Caco-2 (cell line): ENCODE measurements around the gene MRTFA. TPM values are rescaled to one million over a fixed set of nuclear protein-coding genes. Genes with fewer than 3 reads are reported as not detected.

Experiments used
- BruUV-seq: library from RNA; stranded (reverse); fragments of 400-500 nt; replicated peaks from 2 replicates; lab custom pipeline; 2021; lab: Mats Ljungman, UMichigan
- CTCF ChIA-PET: fragments of 300-600 bp; sonication (Branson Sonifier 250); formaldehyde crosslinking; loops from one replicate; lab custom pipeline; 2022; ENCODE audit warnings: antibody characterized with exemption; lab: Charles Lee
- POLR2A ChIA-PET: fragments of 300-600 bp; sonication (Branson Sonifier 250); formaldehyde crosslinking; loops from one replicate; lab custom pipeline; 2022; ENCODE audit warnings: antibody characterized with exemption; lab: Charles Lee
- DNase-seq, 2 experiments: peaks; one replicate each; pipeline versions ENCODE4 v3.0.0 to v3.0.0-alpha.2; 2020 to 2022
- H3K27me3 ChIP-seq: replicated peaks from 2 replicates; pipeline ENCODE4 v1.6.0; 2011; ENCODE audit warnings: low read length; ENCODE audit not compliant: control insufficient read depth, insufficient read depth
- H3K36me3 ChIP-seq: 2 replicates; pipeline ENCODE4 v1.5.1; 2011; ENCODE audit warnings: low read length; ENCODE audit not compliant: control insufficient read depth, insufficient read depth
- H3K4me1 ChIP-seq: fragments of 250-450 bp; sonication (Bioruptor Pico); 2 replicates; pipeline ENCODE4 v1.5.1; 2020; ENCODE audit warnings: mild to moderate bottlenecking
- H3K4me3 ChIP-seq: 2 replicates; pipeline ENCODE4 v1.5.1; 2011; ENCODE audit warnings: low read depth, mild to moderate bottlenecking, control low read depth, low read length
- H3K9me3 ChIP-seq: fragments of 250-450 bp; sonication (Bioruptor Pico); 2 replicates; pipeline ENCODE4 v1.5.1; 2020; ENCODE audit warnings: mild to moderate bottlenecking, moderate library complexity
- H3K27ac Mint-ChIP-seq: one replicate; pipeline ENCODE4 v1.8.0; 2022; ENCODE audit warnings: mixed read lengths; ENCODE audit not compliant: unreplicated experiment
- H3K27me3 Mint-ChIP-seq: one replicate; pipeline ENCODE4 v1.8.0; 2022; ENCODE audit warnings: mixed read lengths; ENCODE audit not compliant: insufficient read depth, unreplicated experiment
- H3K36me3 Mint-ChIP-seq: one replicate; pipeline ENCODE4 v1.8.0; 2022; ENCODE audit warnings: mild to moderate bottlenecking, mixed read lengths; ENCODE audit not compliant: insufficient read depth, unreplicated experiment
- H3K4me1 Mint-ChIP-seq: one replicate; pipeline ENCODE4 v1.8.0; 2022; ENCODE audit warnings: low read depth, mixed read lengths; ENCODE audit not compliant: unreplicated experiment
- H3K4me3 Mint-ChIP-seq: one replicate; pipeline ENCODE4 v1.8.0; 2022; ENCODE audit warnings: mild to moderate bottlenecking, moderate library complexity, mixed read lengths; ENCODE audit not compliant: unreplicated experiment
- H3K9me3 Mint-ChIP-seq: one replicate; pipeline ENCODE4 v1.8.0; 2022; ENCODE audit warnings: mixed read lengths; ENCODE audit not compliant: unreplicated experiment
- intact Hi-C: fragments of 100-400 bp; cut with micrococcal nuclease; formaldehyde crosslinking; loops from one replicate; pipeline ENCODE4 v1.10.0; 2022; ENCODE audit not compliant: unreplicated experiment
- total RNA-seq: library from RNA; stranded (reverse); gene quantifications from 2 replicates; pipeline ENCODE4 v1.2.3, GENCODE V29; 2022
- TF ChIP-seq, protein P1 (sequence below), 2 experiments: fragments of 200-600 bp in 1 of 2; IDR thresholded peaks; 1 replicate in 1 of 2; 2 replicates in 1 of 2; pipeline versions ENCODE4 v1.5.1 to v1.8.0; 2011 to 2022; ENCODE audit warnings: antibody characterized with exemption in 1 of 2, control low read depth in 1 of 2, inconsistent platforms in 1 of 2, low read depth in 1 of 2, low read length in 1 of 2, mild to moderate bottlenecking in 1 of 2, moderate library complexity in 1 of 2; ENCODE audit not compliant: insufficient read depth in 1 of 2, severe bottlenecking in 1 of 2, unreplicated experiment in 1 of 2

The MRTFA gene
- total RNA-seq, 1 experiment from 2014 or later = 38.7 TPM

DNA sequence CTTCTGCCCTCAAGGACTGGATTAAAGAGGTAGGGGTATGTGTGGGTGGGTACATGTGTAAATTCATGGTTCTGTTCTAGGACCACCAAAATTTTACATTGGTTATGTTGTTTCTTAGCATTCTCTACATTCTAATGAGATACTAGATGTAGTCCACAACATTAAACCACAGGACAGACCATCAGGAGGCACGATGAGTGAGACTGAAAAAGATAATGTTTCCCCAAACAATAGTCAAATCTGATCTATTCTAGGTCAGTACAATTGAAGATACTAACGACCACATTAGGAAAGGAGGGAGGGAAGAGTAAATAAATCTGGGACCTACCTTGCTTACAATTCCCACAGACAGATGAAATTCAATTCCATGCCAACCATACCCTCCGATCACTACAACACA, 42.2 kb downstream of the MRTFA start:
- H3K36me3 Mint-ChIP-seq = peaks cover 10% of the 10 kb centered on the region
- H3K27me3 Mint-ChIP-seq = no peaks in the 10 kb centered on the region
- BruUV-seq = no TSS peak
- H3K4me1 Mint-ChIP-seq = peaks cover 41% of the 10 kb centered on the region
- DNase-seq = no peak
- Histone ChIP-seq H3K27me3 (no peaks in the 10 kb centered on the region), H3K4me1 (peaks cover 34% of the 10 kb centered on the region), H3K9me3 (no peaks in the 10 kb centered on the region), H3K36me3 (no peaks in the 10 kb centered on the region), H3K4me3 (no peak overlapping the region)
- no peak overlapping the region for H3K4me3 Mint-ChIP-seq
- TF ChIP-seq, protein P1, sequence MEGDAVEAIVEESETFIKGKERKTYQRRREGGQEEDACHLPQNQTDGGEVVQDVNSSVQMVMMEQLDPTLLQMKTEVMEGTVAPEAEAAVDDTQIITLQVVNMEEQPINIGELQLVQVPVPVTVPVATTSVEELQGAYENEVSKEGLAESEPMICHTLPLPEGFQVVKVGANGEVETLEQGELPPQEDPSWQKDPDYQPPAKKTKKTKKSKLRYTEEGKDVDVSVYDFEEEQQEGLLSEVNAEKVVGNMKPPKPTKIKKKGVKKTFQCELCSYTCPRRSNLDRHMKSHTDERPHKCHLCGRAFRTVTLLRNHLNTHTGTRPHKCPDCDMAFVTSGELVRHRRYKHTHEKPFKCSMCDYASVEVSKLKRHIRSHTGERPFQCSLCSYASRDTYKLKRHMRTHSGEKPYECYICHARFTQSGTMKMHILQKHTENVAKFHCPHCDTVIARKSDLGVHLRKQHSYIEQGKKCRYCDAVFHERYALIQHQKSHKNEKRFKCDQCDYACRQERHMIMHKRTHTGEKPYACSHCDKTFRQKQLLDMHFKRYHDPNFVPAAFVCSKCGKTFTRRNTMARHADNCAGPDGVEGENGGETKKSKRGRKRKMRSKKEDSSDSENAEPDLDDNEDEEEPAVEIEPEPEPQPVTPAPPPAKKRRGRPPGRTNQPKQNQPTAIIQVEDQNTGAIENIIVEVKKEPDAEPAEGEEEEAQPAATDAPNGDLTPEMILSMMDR (IDR thresholded peaks at IDR 0.05; ENCODE audit: insufficient read depth in 1 of 2, low read depth in 1 of 2, low read length in 1 of 2, severe bottlenecking in 1 of 2, unreplicated experiment in 1 of 2) = no peak
- H3K9me3 Mint-ChIP-seq = no peaks in the 10 kb centered on the region
- CTCF ChIA-PET = no interaction called here
- POLR2A ChIA-PET = no interaction called here
- intact Hi-C loops = no loop called here
- H3K27ac Mint-ChIP-seq = no peak overlapping the region

DNA sequence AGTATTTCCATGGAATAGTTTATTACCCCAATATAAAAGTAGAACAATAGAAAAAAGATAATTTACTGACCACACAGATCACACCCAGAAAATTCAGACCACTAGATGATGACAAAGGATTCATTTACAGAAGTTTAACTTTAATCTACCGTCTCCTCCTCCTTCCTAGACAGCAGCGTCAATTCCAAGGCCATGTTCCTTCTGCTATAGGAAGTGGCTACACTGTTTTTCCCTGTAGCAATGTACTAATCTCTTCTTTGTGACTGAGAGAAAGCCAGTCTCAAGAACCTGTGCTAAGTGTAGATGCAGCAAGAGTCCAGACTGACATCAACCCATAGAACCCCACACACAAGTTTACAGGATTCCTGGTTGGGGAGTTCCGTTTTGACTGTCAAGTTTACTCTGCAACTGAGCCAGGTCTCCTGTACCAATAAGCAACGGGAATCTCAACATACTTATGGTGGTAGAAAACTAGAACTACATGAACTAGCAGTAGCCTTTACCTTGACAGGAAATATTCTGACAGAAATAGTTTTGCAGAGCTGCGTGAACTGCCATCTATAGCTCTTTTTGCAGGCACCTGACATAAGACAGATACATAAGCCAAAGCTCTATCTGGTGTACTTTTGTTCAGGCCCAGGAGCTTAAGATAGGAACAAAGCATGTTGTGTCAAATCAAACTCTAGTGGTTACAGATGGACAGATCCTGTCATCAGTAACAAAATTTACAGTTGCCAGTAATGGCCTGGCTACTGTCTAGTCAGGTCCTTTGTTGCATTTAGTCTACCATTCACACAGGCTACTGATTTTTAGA, 42.9 kb downstream of the MRTFA start:
- no TSS peak for BruUV-seq
- DNase-seq = no peak
- intact Hi-C loops = no loop called here

DNA sequence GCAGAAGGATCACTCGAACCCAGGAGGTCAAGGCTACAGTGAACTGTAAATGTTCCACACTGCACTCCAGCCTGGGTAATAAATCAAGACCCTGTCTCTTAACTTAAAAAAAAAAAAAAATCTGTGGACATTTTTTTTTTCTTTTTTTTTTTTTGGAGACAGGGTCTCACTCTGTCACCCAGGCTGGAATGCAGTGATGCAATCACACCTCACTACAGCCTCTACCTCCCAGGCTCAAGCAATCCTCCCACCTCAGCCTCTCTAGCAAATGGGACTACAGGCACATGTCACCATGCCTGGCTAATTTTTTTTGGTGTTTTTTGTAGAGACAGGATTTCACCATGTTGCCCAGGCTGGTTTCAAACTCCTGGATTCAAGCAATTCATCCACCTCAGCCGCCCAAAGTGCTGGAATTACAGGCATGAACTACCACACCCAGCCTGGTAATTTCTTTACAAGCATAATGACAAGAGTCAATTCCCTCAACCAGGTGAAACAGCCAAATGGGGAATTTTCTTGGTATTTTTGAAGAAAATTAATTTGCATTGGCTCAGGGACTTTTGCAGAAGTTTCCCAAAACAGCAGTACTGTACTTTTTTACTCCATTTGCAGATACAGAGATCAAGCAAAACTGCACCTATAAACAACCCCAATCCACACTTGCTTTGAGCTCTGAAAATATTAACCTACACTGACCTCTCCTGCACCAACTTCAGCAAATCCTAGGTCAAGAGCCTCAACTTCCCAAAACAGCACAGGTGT, 44.0 kb downstream of the MRTFA start:
- intact Hi-C loops = no loop called here
- peaks cover 52% of the 10 kb centered on the region for H3K4me1 ChIP-seq
- H3K4me3 ChIP-seq = no peak overlapping the region
- H3K9me3 ChIP-seq = no peaks in the 10 kb centered on the region
- peaks cover 53% of the 10 kb centered on the region for H3K4me1 Mint-ChIP-seq
- H3K27ac Mint-ChIP-seq = peak overlapping the region; percentile 63
- H3K27me3 ChIP-seq = no peaks in the 10 kb centered on the region
- H3K9me3 Mint-ChIP-seq = no peaks in the 10 kb centered on the region
- no peak overlapping the region for H3K4me3 Mint-ChIP-seq
- POLR2A ChIA-PET = no interaction called here
- CTCF ChIA-PET = no interaction called here
- no peaks in the 10 kb centered on the region for H3K36me3 ChIP-seq
- TF ChIP-seq, protein P1 (IDR thresholded peaks at IDR 0.05; ENCODE audit: insufficient read depth in 1 of 2, low read depth in 1 of 2, low read length in 1 of 2, severe bottlenecking in 1 of 2, unreplicated experiment in 1 of 2) = no peak
- no TSS peak for BruUV-seq
- no peaks in the 10 kb centered on the region for H3K27me3 Mint-ChIP-seq
- peak in 1 of 2 experiments; percentile 31 for DNase-seq
- peaks cover 10% of the 10 kb centered on the region for H3K36me3 Mint-ChIP-seq

More for the DNA sequence above, 42.9 kb downstream of the MRTFA start:
- TF ChIP-seq, protein P1 (IDR thresholded peaks at IDR 0.05; ENCODE audit: insufficient read depth in 1 of 2, low read depth in 1 of 2, low read length in 1 of 2, severe bottlenecking in 1 of 2, unreplicated experiment in 1 of 2) = no peak
- no peaks in the 10 kb centered on the region for H3K36me3 ChIP-seq
- Mint-ChIP-seq H3K9me3 (no peaks in the 10 kb centered on the region), H3K27ac (peak overlapping the region; percentile 63), H3K4me3 (no peak overlapping the region), H3K27me3 (no peaks in the 10 kb centered on the region), H3K4me1 (peaks cover 47% of the 10 kb centered on the region), H3K36me3 (peaks cover 10% of the 10 kb centered on the region)
- POLR2A ChIA-PET = no interaction called here
- no peak overlapping the region for H3K4me3 ChIP-seq
- CTCF ChIA-PET = no interaction called here
- H3K9me3 ChIP-seq = no peaks in the 10 kb centered on the region
- H3K27me3 ChIP-seq = no peaks in the 10 kb centered on the region
- peaks cover 41% of the 10 kb centered on the region for H3K4me1 ChIP-seq
